HepG2 (cell line): ENCODE results near the gene ING5. TPM values are rescaled to one million over a fixed set of nuclear protein-coding genes. Genes with fewer than 3 reads are reported as not detected.

ENCODE experiments used
- ATF6 ChIP-seq: sonication (generic); formaldehyde crosslinking; conservative IDR thresholded peaks from 2 replicates; pipeline ENCODE4 v1.4.0; 2020; ENCODE audit warnings: missing genetic modification reagents
- CEBPG ChIP-seq: IDR thresholded peaks from 2 replicates; pipeline ENCODE4 v1.6.1; 2016
- ETV5 ChIP-seq: IDR thresholded peaks from 2 replicates; pipeline ENCODE4 v1.6.1; 2018; ENCODE audit warnings: missing biosample characterization, missing genetic modification reagents, inconsistent platforms, borderline replicate concordance
- KMT2A ChIP-seq: sonication (generic); formaldehyde crosslinking; IDR thresholded peaks from 2 replicates; pipeline ENCODE4 v1.4.0; 2020; ENCODE audit warnings: missing genetic modification reagents
- SMAD1 ChIP-seq: sonication (generic); formaldehyde crosslinking; IDR thresholded peaks from 2 replicates; pipeline ENCODE4 v1.4.0; 2020; ENCODE audit warnings: missing genetic modification reagents, low read depth, mild to moderate bottlenecking, borderline replicate concordance
- STAG1 ChIP-seq: sonication (generic); formaldehyde crosslinking; IDR thresholded peaks from 2 replicates; pipeline ENCODE4 v1.4.0; 2020; ENCODE audit warnings: missing genetic modification reagents
- ZFYVE20 ChIP-seq: sonication (generic); formaldehyde crosslinking; IDR thresholded peaks from 2 replicates; pipeline ENCODE4 v1.8.0; 2023; ENCODE audit warnings: low read depth, mild to moderate bottlenecking, moderate library complexity, missing genetic modification reagents, borderline replicate concordance
- ZIK1 ChIP-seq: sonication (generic); formaldehyde crosslinking; IDR thresholded peaks from 2 replicates; pipeline ENCODE4 v1.5.0; 2020; ENCODE audit warnings: mild to moderate bottlenecking, low read depth, missing genetic modification reagents, borderline replicate concordance
- ZSCAN21 ChIP-seq: sonication (generic); formaldehyde crosslinking; IDR thresholded peaks from 2 replicates; pipeline ENCODE4 v1.8.0; 2022; ENCODE audit warnings: mild to moderate bottlenecking, missing genetic modification reagents, moderate library complexity, borderline replicate concordance
- ZZZ3 ChIP-seq: sonication (generic); formaldehyde crosslinking; IDR thresholded peaks from 2 replicates; pipeline ENCODE4 v1.4.0; 2020; ENCODE audit warnings: missing genetic modification reagents, mild to moderate bottlenecking, borderline replicate concordance
- polyA plus RNA-seq, 8 experiments: library from polyadenylated mRNA; depleted of rRNA in 3 of 8; stranded (reverse) in 7 of 8; unstranded in 1 of 8; fragments of >200 nt; fragmentation: Illumina TruSeq in 4 of 8; extraction: Trizol in 4 of 8; gene quantifications; 2 replicates each; pipeline versions ENCODE4 v1.2.1 to v1.2.3, GENCODE V29; 2011 to 2016; ENCODE audit warnings: low read depth in 4 of 8, missing spikeins in 1 of 8, mixed read lengths in 1 of 8; ENCODE audit not compliant: insufficient read depth in 1 of 8
- total RNA-seq, 5 experiments: library from RNA; depleted of rRNA; stranded (reverse); fragments of >200 nt; fragmentation: Illumina TruSeq; extraction: Trizol; gene quantifications; 2 replicates each; pipeline ENCODE4 v1.2.3, GENCODE V29; 2016; ENCODE audit warnings: low read depth in 1 of 5
- TF ChIP-seq, protein P1 (sequence below): sonication (generic); formaldehyde crosslinking; IDR thresholded peaks from 2 replicates; pipeline ENCODE4 v1.5.1; 2020; ENCODE audit warnings: missing genetic modification reagents, mild to moderate bottlenecking, borderline replicate concordance
- TF ChIP-seq, protein P2 (sequence below): sonication (generic); formaldehyde crosslinking; IDR thresholded peaks from 2 replicates; pipeline ENCODE4 v1.5.1; 2020; ENCODE audit warnings: missing genetic modification reagents, mild to moderate bottlenecking, borderline replicate concordance
- TF ChIP-seq, protein P3 (sequence below): sonication (generic); formaldehyde crosslinking; IDR thresholded peaks from 2 replicates; pipeline ENCODE4 v1.4.0; 2020; ENCODE audit warnings: mild to moderate bottlenecking, missing genetic modification reagents
- TF ChIP-seq, protein P4 (sequence below): IDR thresholded peaks from 2 replicates; pipeline ENCODE4 v1.6.1; 2016; ENCODE audit warnings: mild to moderate bottlenecking, missing biosample characterization, missing genetic modification reagents

The ING5 gene
- total and polyA plus RNA-seq, 2 of the 13 experiments (the other 11 are each of a cell fraction or from before 2014, with no cell fraction given): 61.9 to 71.9 TPM

DNA sequence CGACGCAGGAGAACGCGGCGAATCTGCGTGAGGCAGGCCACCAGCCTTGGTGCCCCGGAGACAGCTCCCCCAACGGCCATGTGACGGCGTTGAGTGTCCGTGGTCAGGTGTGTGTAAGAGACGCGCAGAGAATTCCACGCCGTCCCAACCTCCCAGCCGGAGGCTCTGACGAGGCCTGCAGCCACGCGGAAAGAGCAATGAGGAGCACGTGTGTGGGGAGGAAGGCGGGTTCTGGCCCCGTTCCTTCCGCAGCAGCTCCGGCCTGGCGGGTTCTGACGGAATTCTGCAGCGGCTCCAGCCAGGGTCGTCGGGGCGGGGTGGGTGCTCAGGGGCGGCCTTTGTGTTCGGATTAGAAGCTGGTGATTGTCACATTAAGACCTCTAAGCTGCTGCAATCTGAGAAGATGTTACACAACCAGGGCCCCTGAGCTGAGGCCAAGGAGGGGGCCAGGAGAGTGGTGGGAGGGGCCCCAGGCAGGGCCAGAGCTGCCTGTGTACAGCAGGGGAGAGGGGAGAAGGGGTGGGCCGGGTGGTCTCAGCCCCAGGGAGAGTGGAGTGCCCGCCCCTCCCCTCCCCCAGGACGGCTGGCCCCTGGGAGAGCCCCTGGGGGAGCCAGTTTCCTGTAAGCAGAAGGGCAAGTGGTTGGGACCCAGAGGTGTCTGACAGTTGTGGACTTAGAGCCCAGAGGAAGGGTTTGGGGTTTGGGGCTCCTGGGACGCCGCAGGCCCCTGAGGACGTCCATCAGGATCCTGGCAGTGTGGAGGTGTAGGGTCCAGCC is 69.6 kb downstream of the ING5 start (continued):
- TF ChIP-seq, protein P1, sequence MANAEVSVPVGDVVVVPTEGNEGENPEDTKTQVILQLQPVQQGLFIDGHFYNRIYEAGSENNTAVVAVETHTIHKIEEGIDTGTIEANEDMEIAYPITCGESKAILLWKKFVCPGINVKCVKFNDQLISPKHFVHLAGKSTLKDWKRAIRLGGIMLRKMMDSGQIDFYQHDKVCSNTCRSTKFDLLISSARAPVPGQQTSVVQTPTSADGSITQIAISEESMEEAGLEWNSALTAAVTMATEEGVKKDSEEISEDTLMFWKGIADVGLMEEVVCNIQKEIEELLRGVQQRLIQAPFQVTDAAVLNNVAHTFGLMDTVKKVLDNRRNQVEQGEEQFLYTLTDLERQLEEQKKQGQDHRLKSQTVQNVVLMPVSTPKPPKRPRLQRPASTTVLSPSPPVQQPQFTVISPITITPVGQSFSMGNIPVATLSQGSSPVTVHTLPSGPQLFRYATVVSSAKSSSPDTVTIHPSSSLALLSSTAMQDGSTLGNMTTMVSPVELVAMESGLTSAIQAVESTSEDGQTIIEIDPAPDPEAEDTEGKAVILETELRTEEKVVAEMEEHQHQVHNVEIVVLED (CRISPR knock-in tag): peak; percentile 54; the same call in 1 of the 2 replicates
- peak; percentile 73; the same call in 1 of the 2 replicates for TF ChIP-seq ZSCAN21 (CRISPR knock-in tag)
- TF ChIP-seq KMT2A: no peak
- TF ChIP-seq, protein P2, sequence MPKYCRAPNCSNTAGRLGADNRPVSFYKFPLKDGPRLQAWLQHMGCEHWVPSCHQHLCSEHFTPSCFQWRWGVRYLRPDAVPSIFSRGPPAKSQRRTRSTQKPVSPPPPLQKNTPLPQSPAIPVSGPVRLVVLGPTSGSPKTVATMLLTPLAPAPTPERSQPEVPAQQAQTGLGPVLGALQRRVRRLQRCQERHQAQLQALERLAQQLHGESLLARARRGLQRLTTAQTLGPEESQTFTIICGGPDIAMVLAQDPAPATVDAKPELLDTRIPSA (CRISPR knock-in tag): 0 out of 2 replicates have a peak, but pooled peaks have one; percentile 19
- no peak for TF ChIP-seq SMAD1 (CRISPR knock-in tag)
- peak; percentile 96 for TF ChIP-seq ZIK1
- peak; percentile 12; the same call in 1 of the 2 replicates for TF ChIP-seq ATF6 (CRISPR knock-in tag)
- peak; percentile 97 for TF ChIP-seq CEBPG (CRISPR knock-in tag)
- TF ChIP-seq, protein P3, sequence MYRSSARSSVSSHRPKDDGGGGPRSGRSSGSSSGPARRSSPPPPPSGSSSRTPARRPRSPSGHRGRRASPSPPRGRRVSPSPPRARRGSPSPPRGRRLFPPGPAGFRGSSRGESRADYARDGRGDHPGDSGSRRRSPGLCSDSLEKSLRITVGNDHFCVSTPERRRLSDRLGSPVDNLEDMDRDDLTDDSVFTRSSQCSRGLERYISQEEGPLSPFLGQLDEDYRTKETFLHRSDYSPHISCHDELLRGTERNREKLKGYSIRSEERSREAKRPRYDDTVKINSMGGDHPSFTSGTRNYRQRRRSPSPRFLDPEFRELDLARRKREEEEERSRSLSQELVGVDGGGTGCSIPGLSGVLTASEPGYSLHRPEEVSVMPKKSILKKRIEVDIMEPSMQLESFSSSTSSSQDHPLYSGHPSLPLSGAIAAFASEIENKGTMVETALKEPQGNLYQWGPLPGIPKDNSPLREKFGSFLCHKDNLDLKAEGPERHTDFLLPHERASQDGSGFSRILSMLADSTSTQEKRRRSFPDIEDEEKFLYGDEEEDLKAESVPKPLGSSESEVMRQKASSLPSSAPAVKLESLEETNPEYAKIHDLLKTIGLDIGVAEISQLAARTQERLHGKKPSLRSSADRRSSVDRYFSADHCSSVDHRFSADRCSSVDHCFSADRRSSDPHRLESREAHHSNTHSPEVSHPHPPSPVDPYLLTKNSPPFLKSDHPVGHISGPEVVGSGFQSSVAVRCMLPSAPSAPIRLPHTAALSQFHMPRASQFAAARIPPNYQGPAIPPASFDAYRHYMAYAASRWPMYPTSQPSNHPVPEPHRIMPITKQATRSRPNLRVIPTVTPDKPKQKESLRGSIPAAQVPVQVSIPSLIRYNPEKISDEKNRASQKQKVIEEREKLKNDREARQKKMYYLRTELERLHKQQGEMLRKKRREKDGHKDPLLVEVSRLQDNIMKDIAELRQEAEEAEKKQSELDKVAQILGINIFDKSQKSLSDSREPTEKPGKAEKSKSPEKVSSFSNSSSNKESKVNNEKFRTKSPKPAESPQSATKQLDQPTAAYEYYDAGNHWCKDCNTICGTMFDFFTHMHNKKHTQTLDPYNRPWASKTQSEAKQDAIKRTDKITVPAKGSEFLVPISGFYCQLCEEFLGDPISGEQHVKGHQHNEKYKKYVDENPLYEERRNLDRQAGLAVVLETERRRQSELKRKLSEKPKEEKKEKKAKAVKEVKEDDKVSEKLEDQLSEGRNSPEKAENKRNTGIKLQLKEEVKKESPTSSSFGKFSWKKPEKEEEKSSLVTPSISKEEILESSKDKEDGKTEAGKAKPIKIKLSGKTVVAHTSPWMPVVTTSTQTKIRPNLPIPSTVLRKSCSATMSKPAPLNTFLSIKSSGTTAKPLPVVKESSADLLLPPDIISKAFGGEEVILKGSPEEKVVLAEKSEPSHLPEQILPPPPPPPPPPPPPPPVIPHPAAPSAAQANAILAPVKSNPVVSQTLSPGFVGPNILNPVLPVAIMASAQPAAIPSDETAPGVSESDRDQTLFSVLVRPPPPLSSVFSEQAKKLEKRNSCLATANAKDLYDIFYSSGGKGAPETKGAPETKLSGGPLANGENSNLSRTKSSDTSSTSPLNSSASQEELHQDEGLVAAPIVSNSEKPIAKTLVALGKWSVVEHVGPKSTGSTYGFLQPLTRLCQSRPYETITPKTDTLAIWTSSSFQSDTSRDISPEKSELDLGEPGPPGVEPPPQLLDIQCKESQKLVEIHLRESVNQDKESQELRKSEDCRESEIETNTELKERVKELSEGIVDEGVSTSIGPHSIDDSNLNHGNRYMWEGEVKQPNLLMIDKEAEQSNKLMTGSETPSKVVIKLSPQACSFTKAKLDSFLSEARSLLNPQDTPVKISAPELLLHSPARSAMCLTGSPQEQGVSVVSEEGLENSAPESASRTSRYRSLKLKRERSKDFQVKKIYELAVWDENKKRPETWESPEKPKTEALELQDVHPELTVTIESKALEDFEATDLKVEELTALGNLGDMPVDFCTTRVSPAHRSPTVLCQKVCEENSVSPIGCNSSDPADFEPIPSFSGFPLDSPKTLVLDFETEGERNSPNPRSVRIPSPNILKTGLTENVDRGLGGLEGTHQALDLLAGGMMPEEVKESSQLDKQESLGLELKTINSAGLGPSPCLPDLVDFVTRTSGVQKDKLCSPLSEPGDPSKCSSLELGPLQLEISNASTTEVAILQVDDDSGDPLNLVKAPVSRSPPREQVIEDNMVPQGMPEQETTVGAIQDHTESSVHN (CRISPR knock-in tag): 0 out of 2 replicates have a peak, but pooled peaks have one; percentile 20
- TF ChIP-seq, protein P4, sequence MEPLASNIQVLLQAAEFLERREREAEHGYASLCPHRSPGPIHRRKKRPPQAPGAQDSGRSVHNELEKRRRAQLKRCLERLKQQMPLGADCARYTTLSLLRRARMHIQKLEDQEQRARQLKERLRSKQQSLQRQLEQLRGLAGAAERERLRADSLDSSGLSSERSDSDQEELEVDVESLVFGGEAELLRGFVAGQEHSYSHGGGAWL (CRISPR knock-in tag): peak; percentile 88; the same call in 1 of the 2 replicates
- no peak for TF ChIP-seq STAG1
- TF ChIP-seq ZFYVE20: peak; percentile 68; the same call in 1 of the 2 replicates
- no peak for TF ChIP-seq ZZZ3 (CRISPR knock-in tag)
- TF ChIP-seq ETV5 (CRISPR knock-in tag): peak; percentile 77
